ENCODE measurements around the gene AMACR. TPM values are rescaled to one million over a fixed set of nuclear protein-coding genes. Genes with fewer than 3 reads are reported as not detected.

The AMACR gene
- total and polyA plus RNA-seq, 2 of the 13 experiments (the other 11 are each of a cell fraction or from before 2014, with no cell fraction given): 8.9 to 19.7 TPM

DNA sequence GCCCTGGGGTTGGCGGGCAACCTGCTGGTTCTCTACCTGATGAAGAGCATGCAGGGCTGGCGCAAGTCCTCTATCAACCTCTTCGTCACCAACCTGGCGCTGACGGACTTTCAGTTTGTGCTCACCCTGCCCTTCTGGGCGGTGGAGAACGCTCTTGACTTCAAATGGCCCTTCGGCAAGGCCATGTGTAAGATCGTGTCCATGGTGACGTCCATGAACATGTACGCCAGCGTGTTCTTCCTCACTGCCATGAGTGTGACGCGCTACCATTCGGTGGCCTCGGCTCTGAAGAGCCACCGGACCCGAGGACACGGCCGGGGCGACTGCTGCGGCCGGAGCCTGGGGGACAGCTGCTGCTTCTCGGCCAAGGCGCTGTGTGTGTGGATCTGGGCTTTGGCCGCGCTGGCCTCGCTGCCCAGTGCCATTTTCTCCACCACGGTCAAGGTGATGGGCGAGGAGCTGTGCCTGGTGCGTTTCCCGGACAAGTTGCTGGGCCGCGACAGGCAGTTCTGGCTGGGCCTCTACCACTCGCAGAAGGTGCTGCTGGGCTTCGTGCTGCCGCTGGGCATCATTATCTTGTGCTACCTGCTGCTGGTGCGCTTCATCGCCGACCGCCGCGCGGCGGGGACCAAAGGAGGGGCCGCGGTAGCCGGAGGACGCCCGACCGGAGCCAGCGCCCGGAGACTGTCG lies 70.7 kb downstream of the AMACR start:
- 52% methylated on average over 12 of the region's 54 CpGs for WGBS (ENCODE audit: low lambda C conversion rate)
- intact Hi-C loops (cut with micrococcal nuclease; ENCODE audit: unreplicated experiment) (loop anchor here (10.0 kb wide), 1 partner anchor 122 kb away; no protein-coding TSS in a partner anchor), in situ Hi-C loops (cut with HindIII; ENCODE audit: extremely low pct_ligation_motif_present, low pct_unique_long_range_greater_than_20kb) (loop anchor here (5.0 to 10.0 kb wide), 2 partner anchors 352 to 500 kb away; no protein-coding TSS in a partner anchor)
- H3K4me2 ChIP-seq (ENCODE audit: low read depth, low read length): no peak overlapping the region
- DNase-seq (ENCODE audit: low spot score) (no peak), FAIRE-seq (no peak), ATAC-seq (no peak)
- H3K9ac ChIP-seq (ENCODE audit: insufficient read depth, low read depth, low read length): no peak overlapping the region
- H3K4me3 ChIP-seq (replicated peaks in 1 of 3; ENCODE audit: insufficient read depth in 1 of 3, low read depth in 2 of 3, low read length in 3 of 3): no peak overlapping the region
- no peaks in the 10 kb centered on the region for H3K79me2 ChIP-seq (ENCODE audit: insufficient read depth, low read length)
- ChIA-PET POLR2A (no interaction called here), CTCF (ENCODE audit: low intra/inter-chr PET ratio, low total read pairs) (no interaction called here)
- H3K9me3 ChIP-seq (ENCODE audit: low read length): no peaks in the 10 kb centered on the region
- H2AFZ ChIP-seq (ENCODE audit: low read length): no peak overlapping the region
- no peak overlapping the region for H3K27ac ChIP-seq (ENCODE audit: extremely low read length, insufficient read depth, low read length)
- no peaks in the 10 kb centered on the region for H3K36me3 ChIP-seq (replicated peaks in 1 of 2; ENCODE audit: control insufficient read depth in 1 of 2, insufficient read depth in 2 of 2, low read length in 2 of 2)
- no peaks in the 10 kb centered on the region for H3K4me1 ChIP-seq (ENCODE audit: insufficient read depth, low read length)
- H3K27me3 ChIP-seq (ENCODE audit: control insufficient read depth in 1 of 2, insufficient read depth in 2 of 2, low read length in 2 of 2): peaks cover 1 to 15% of the 10 kb centered on the region in 2 experiments; a peak in 3 of 5 replicates
- no TSS peak for BruUV-seq (replicated peaks)
- H4K20me1 ChIP-seq (ENCODE audit: insufficient read depth, low read length): no peaks in the 10 kb centered on the region
- TF ChIP-seq KAT2B (IDR thresholded peaks at IDR 0.05; ENCODE audit: borderline replicate concordance, low read depth, low read length): no peak
- TF ChIP-seq, protein P1, sequence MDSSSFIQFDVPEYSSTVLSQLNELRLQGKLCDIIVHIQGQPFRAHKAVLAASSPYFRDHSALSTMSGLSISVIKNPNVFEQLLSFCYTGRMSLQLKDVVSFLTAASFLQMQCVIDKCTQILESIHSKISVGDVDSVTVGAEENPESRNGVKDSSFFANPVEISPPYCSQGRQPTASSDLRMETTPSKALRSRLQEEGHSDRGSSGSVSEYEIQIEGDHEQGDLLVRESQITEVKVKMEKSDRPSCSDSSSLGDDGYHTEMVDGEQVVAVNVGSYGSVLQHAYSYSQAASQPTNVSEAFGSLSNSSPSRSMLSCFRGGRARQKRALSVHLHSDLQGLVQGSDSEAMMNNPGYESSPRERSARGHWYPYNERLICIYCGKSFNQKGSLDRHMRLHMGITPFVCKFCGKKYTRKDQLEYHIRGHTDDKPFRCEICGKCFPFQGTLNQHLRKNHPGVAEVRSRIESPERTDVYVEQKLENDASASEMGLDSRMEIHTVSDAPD (CRISPR knock-in tag; IDR thresholded peaks at IDR 0.05): no peak
- TF ChIP-seq, protein P2, sequence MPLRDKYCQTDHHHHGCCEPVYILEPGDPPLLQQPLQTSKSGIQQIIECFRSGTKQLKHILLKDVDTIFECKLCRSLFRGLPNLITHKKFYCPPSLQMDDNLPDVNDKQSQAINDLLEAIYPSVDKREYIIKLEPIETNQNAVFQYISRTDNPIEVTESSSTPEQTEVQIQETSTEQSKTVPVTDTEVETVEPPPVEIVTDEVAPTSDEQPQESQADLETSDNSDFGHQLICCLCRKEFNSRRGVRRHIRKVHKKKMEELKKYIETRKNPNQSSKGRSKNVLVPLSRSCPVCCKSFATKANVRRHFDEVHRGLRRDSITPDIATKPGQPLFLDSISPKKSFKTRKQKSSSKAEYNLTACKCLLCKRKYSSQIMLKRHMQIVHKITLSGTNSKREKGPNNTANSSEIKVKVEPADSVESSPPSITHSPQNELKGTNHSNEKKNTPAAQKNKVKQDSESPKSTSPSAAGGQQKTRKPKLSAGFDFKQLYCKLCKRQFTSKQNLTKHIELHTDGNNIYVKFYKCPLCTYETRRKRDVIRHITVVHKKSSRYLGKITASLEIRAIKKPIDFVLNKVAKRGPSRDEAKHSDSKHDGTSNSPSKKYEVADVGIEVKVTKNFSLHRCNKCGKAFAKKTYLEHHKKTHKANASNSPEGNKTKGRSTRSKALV (CRISPR knock-in tag; IDR thresholded peaks at IDR 0.05): no peak
- no peak for TF ChIP-seq ATRX (CRISPR knock-in tag; IDR thresholded peaks at IDR 0.05; ENCODE audit: borderline replicate concordance)
- TF ChIP-seq, protein P3, sequence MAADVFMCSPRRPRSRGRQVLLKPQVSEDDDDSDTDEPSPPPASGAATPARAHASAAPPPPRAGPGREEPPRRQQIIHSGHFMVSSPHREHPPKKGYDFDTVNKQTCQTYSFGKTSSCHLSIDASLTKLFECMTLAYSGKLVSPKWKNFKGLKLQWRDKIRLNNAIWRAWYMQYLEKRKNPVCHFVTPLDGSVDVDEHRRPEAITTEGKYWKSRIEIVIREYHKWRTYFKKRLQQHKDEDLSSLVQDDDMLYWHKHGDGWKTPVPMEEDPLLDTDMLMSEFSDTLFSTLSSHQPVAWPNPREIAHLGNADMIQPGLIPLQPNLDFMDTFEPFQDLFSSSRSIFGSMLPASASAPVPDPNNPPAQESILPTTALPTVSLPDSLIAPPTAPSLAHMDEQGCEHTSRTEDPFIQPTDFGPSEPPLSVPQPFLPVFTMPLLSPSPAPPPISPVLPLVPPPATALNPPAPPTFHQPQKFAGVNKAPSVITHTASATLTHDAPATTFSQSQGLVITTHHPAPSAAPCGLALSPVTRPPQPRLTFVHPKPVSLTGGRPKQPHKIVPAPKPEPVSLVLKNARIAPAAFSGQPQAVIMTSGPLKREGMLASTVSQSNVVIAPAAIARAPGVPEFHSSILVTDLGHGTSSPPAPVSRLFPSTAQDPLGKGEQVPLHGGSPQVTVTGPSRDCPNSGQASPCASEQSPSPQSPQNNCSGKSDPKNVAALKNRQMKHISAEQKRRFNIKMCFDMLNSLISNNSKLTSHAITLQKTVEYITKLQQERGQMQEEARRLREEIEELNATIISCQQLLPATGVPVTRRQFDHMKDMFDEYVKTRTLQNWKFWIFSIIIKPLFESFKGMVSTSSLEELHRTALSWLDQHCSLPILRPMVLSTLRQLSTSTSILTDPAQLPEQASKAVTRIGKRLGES (CRISPR knock-in tag; IDR thresholded peaks at IDR 0.05; ENCODE audit: borderline replicate concordance): no peak
